Loucy (cell line): Measurements from ENCODE around the gene SNX5.
A peak's percentile ranks its signal among the peaks of the same experiment; 100 is the strongest.

Experiments used
- H2AFZ ChIP-seq: fragments of 200-600 bp; sonication (generic); 2 replicates; pipeline ENCODE4 v1.6.0; 2016; ENCODE audit warnings: antibody characterized with exemption, mild to moderate bottlenecking, low read length, moderate library complexity
- H3F3A ChIP-seq: fragments of 200-600 bp; 2 replicates; pipeline ENCODE4 v1.6.0; 2016; ENCODE audit warnings: antibody characterized with exemption, low read depth, mild to moderate bottlenecking
- H3K27me3 ChIP-seq: fragments of 200-600 bp; sonication (generic); 2 replicates; pipeline ENCODE4 v1.6.1; 2014; ENCODE audit warnings: low read length, mild to moderate bottlenecking; ENCODE audit not compliant: insufficient read depth, poor library complexity, severe bottlenecking
- H3K36me3 ChIP-seq: fragments of 200-600 bp; sonication (generic); 2 replicates; pipeline ENCODE4 v1.6.1; 2016; ENCODE audit warnings: low read length; ENCODE audit not compliant: insufficient read depth
- H3K4me1 ChIP-seq: fragments of 200-600 bp; sonication (generic); 2 replicates; pipeline ENCODE4 v1.5.1; 2014; ENCODE audit warnings: low read length, mild to moderate bottlenecking; ENCODE audit not compliant: insufficient read depth, poor library complexity, severe bottlenecking
- H3K4me2 ChIP-seq: fragments of 200-600 bp; sonication (generic); 2 replicates; pipeline ENCODE4 v1.6.0; 2014; ENCODE audit warnings: antibody characterized with exemption, low read length, low read depth, mild to moderate bottlenecking; ENCODE audit not compliant: poor library complexity, severe bottlenecking
- H3K4me3 ChIP-seq: fragments of 200-600 bp; sonication (generic); 2 replicates; pipeline ENCODE4 v1.5.1; 2014; ENCODE audit warnings: low read length, mild to moderate bottlenecking, mixed read lengths; ENCODE audit not compliant: poor library complexity, severe bottlenecking
- H3K79me2 ChIP-seq: fragments of 200-600 bp; sonication (generic); 2 replicates; pipeline ENCODE4 v1.6.1; 2014; ENCODE audit warnings: low read length; ENCODE audit not compliant: insufficient read depth
- H3K9ac ChIP-seq: fragments of 200-600 bp; sonication (generic); 2 replicates; pipeline ENCODE4 v1.6.0; 2014; ENCODE audit warnings: mild to moderate bottlenecking, low read depth, low read length, moderate library complexity; ENCODE audit not compliant: poor library complexity, severe bottlenecking
- H3K9me2 ChIP-seq: fragments of 200-600 bp; sonication (generic); replicated peaks from 2 replicates; pipeline ENCODE4 v1.6.1; 2016; ENCODE audit warnings: low read depth, low read length, mixed read lengths
- H3K9me3 ChIP-seq: fragments of 200-600 bp; sonication (generic); 2 replicates; pipeline ENCODE4 v1.6.1; 2014; ENCODE audit warnings: mild to moderate bottlenecking, antibody characterized with exemption, low read length, low read depth; ENCODE audit not compliant: insufficient read depth
- H4K20me1 ChIP-seq: fragments of 200-600 bp; sonication (generic); 2 replicates; pipeline ENCODE4 v1.6.0; 2014; ENCODE audit warnings: antibody characterized with exemption, low read length, mild to moderate bottlenecking; ENCODE audit not compliant: insufficient read depth, poor library complexity, severe bottlenecking
- CTCF ChIP-seq: fragments of 200-600 bp; sonication (generic); conservative IDR thresholded peaks from 2 replicates; pipeline ENCODE4 v1.5.1; 2014; ENCODE audit warnings: mild to moderate bottlenecking, antibody characterized with exemption, low read length
- EZH2phosphoT487 ChIP-seq: fragments of 200-600 bp; IDR thresholded peaks from 2 replicates; pipeline ENCODE4 v1.6.1; 2018; ENCODE audit warnings: antibody characterized with exemption, mild to moderate bottlenecking, moderate library complexity, borderline replicate concordance

Gene SNX5

GRCh38 chr20:17958373-17959256, 10.0 kb downstream of the SNX5 start:
- H4K20me1 ChIP-seq: peaks cover 92% of the 10 kb centered on the region
- peaks cover 33% of the 10 kb centered on the region for H3K36me3 ChIP-seq
- H3K27me3 ChIP-seq: no peaks in the 10 kb centered on the region
- H3K4me2 ChIP-seq: peak overlapping the region; percentile 97
- H3F3A ChIP-seq: peaks cover 6% of the 10 kb centered on the region
- H2AFZ ChIP-seq: no peak overlapping the region
- H3K4me3 ChIP-seq: peak overlapping the region; percentile 91
- peaks cover 100% of the 10 kb centered on the region for H3K79me2 ChIP-seq
- no peaks in the 10 kb centered on the region for H3K9me2 ChIP-seq
- no peaks in the 10 kb centered on the region for H3K9me3 ChIP-seq
- H3K4me1 ChIP-seq: peaks cover 75% of the 10 kb centered on the region
- 0 out of 2 replicates have a peak, but pooled peaks have one; percentile 17 for TF ChIP-seq CTCF
- no peak for TF ChIP-seq EZH2phosphoT487
- peak overlapping the region; percentile 99 for H3K9ac ChIP-seq

- Histone ChIP-seq H3K4me3 (peak overlapping the region; percentile 91), H3K9ac (peak overlapping the region; percentile 99), H3K27me3 (no peaks in the 10 kb centered on the region), H3K79me2 (peaks cover 100% of the 10 kb centered on the region), H3K9me2 (no peaks in the 10 kb centered on the region), H3K4me2 (peak overlapping the region; percentile 97), H3F3A (peaks cover 6% of the 10 kb centered on the region), H3K4me1 (peaks cover 66% of the 10 kb centered on the region), H3K9me3 (no peaks in the 10 kb centered on the region), H3K36me3 (peaks cover 42% of the 10 kb centered on the region), H4K20me1 (peaks cover 92% of the 10 kb centered on the region), H2AFZ (no peak overlapping the region)
- TF ChIP-seq EZH2phosphoT487 (no peak), CTCF (no peak)
Observed at GRCh38 chr20:17957505-17958363, 10.9 kb downstream of the SNX5 start.

- peak overlapping the region; percentile 57 for H3K4me2 ChIP-seq
Observed at GRCh38 chr20:17956099-17956685, 12.4 kb downstream of the SNX5 start.

More at GRCh38 chr20:17956099-17956685, 12.4 kb downstream of the SNX5 start:
- H2AFZ ChIP-seq: no peak overlapping the region
- H3K79me2 ChIP-seq: peaks cover 97% of the 10 kb centered on the region
- peaks cover 6% of the 10 kb centered on the region for H3F3A ChIP-seq
- no peaks in the 10 kb centered on the region for H3K9me2 ChIP-seq
- H3K36me3 ChIP-seq: peaks cover 57% of the 10 kb centered on the region
- TF ChIP-seq EZH2phosphoT487 (no peak), CTCF (no peak)
- H4K20me1 ChIP-seq: peaks cover 87% of the 10 kb centered on the region
- peaks cover 56% of the 10 kb centered on the region for H3K4me1 ChIP-seq
- H3K27me3 ChIP-seq: no peaks in the 10 kb centered on the region
- no peaks in the 10 kb centered on the region for H3K9me3 ChIP-seq
- H3K4me3 ChIP-seq: peak overlapping the region; percentile 44
- H3K9ac ChIP-seq: peak overlapping the region; percentile 42
